Stimulated activated CD4-positive, alpha-beta T cell treated with anti-CD3 and anti-CD28 coated beads, Interleukin-4, amount 100 ng/mL, for 4 hours (primary cell): ENCODE data around the gene ZNF181.

ENCODE experiments used
- DNase-seq, 2 experiments: peaks; one replicate each; pipeline ENCODE4 v3.0.0-alpha.2; 2020

ZNF181 gene

GRCh38 chr19:34759218-34759917 lies 25.3 kb downstream of the ZNF181 start:
- DNase-seq, result no peak

- no peak for DNase-seq
Observed at GRCh38 chr19:34766386-34766785, 32.3 kb downstream of the ZNF181 start.

DNA sequence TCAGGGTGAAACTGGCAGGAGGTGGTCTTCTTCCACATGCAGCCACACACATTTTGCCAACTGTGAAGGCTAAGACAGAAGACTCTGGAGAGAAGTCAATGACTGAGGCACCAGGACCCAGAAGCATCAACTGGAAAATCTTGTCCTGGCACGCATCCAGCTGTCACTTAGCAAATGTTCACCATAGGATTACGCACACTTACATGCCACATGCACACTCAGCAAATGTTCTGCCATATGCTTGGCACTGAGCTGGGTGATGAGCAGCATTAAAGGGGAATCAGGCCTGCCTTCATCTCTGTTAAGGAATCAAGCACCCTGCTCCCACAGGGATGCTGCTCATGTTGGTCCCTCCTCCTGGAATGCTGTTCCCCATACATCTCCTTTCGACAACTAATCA lies 33.9 kb downstream of the ZNF181 start:
- no peak for DNase-seq

GRCh38 chr19:34772697-34773554 lies 38.9 kb downstream of the ZNF181 start, which contains the start of gene ZNF599:
Gene ZNF599, minus strand, starts transcription at chr19:34773215. Its CDS starts 374 bp downstream, at chr19:34772841.
- DNase-seq, result peak; percentile 86 to 89

GRCh38 chr19:34773555-34773864 lies 39.5 kb downstream of the ZNF181 start:
- no peak for DNase-seq

- no peak for DNase-seq
Observed at GRCh38 chr19:34774857-34775256, 40.8 kb downstream of the ZNF181 start.

DNA sequence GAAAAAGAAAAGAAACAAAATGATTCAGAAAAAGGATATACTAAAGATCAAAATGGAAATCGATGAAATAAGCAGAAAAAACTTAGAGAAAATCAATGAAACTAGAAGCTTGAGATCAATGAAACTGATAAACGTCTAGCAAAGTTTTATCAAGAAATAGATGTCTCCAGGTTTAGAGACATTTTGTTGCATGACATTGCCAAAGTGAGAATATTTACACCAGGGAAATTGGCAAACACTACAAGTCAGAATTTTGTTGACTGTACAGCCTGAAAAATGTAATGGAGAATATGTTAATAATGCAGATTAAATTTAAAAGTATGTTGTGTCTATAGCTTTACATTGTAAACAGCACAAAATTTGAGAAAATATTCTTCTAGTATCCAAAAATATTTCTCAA lies 44.3 kb downstream of the ZNF181 start:
- DNase-seq, result no peak

DNA sequence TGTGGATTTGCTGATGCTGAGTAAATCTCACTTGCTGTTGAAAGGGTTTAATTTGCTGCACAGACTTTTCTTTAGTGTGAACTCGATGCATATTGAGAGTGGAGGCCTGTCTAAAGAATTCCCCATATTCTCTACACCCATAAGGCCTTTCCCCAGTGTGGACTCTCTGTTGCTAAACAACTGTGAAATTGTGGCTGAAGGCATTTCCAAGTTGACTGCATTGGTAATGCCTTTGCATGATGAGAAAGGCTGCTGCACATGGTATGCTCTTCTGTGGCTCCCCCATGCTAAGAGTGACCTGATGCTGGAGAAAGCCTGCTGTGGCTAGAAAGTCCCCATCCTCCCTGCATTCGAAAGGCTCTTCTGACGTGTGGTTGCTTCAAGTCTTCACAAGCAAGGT lies 45.6 kb downstream of the ZNF181 start:
- DNase-seq, result no peak

- DNase-seq, result no peak
Observed at GRCh38 chr19:34786236-34786635, 52.2 kb downstream of the ZNF181 start.

- DNase-seq, result no peak
Observed at GRCh38 chr19:34787059-34787824, 53.2 kb downstream of the ZNF181 start.

DNA sequence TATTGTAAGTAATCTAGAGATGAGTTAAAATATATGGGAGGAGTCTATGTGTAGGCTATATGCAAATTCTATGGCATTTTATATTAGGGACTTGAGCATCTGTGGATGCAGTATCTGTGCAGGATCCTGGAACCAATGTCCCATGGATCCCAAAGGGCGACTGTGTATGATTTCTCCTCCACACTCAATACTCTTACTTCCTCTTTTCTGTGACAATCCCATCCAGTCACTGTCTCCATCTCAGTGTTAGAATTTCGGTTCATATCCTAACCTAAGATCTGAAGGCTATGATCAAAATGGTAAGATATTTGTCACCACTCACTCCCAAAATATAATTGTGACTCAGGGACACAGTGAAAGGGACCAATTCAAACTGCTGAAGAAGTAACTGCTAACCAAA lies 54.0 kb downstream of the ZNF181 start:
- no peak for DNase-seq

- no peak for DNase-seq
Observed at GRCh38 chr19:34793565-34793964, 59.5 kb downstream of the ZNF181 start.

- DNase-seq, result no peak
Observed at GRCh38 chr19:34794066-34794960, 60.3 kb downstream of the ZNF181 start.
